Stimulated activated memory B cell treated with anti-CD40 and anti-IgM and Interleukin-4, amounts not matched to agents 10 μg/mL and 1 μg/mL and 100 μg/mL, for 72 hours (primary cell): ENCODE measurements around the gene HSH2D.
"Not testable (repeated sequence)": the region's sequence is repeated elsewhere in the genome, so short reads cannot be mapped to it uniquely, and the experiment has no call there.

Experiments used
- ATAC-seq: fragments of 150-1000 bp; cut with Tn5 transposase; 2 replicates; pipeline ENCODE4 v1.10.0; 2021
- H3K27ac Mint-ChIP-seq: one replicate; pipeline ENCODE4 v1.8.0; 2022; ENCODE audit warnings: mild to moderate bottlenecking, mixed read lengths
- H3K27me3 Mint-ChIP-seq: one replicate; pipeline ENCODE4 v1.8.0; 2022; ENCODE audit warnings: mixed read lengths
- H3K36me3 Mint-ChIP-seq: one replicate; pipeline ENCODE4 v1.8.0; 2022; ENCODE audit warnings: mixed read lengths
- H3K4me1 Mint-ChIP-seq: one replicate; pipeline ENCODE4 v1.8.0; 2022; ENCODE audit warnings: mixed read lengths
- H3K4me3 Mint-ChIP-seq: one replicate; pipeline ENCODE4 v1.8.0; 2022; ENCODE audit warnings: mild to moderate bottlenecking, moderate library complexity, mixed read lengths
- H3K9me3 Mint-ChIP-seq: one replicate; pipeline ENCODE4 v1.8.0; 2022; ENCODE audit warnings: mixed read lengths

Gene HSH2D

DNA sequence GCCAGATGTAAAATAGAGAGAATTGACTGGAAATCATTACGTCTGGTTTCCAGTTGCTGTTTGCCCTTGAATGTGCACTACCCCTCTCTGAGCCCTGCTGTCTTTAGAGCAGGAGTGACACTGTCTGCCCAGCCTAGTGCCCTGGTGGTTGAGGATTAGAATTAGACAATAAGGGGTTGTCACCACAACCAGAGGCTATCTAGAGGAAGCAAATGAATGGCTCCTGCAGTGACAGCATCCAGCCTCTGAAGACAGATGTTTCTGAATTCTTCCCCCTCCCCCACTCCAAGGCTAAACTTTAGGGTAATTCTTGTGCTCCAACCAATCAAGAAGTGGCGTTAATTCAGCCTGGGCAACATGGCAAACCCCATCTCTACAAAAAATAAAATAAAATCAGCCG lies 29.8 kb upstream of the HSH2D start:
- no peaks in the 10 kb centered on the region for H3K9me3 Mint-ChIP-seq
- peaks cover 41% of the 10 kb centered on the region for H3K36me3 Mint-ChIP-seq
- peaks cover 64% of the 10 kb centered on the region for H3K4me1 Mint-ChIP-seq
- H3K27me3 Mint-ChIP-seq, result no peaks in the 10 kb centered on the region
- peak overlapping the region; percentile 100 for H3K27ac Mint-ChIP-seq
- no peak for ATAC-seq
- H3K4me3 Mint-ChIP-seq, result peak overlapping the region; percentile 70

DNA sequence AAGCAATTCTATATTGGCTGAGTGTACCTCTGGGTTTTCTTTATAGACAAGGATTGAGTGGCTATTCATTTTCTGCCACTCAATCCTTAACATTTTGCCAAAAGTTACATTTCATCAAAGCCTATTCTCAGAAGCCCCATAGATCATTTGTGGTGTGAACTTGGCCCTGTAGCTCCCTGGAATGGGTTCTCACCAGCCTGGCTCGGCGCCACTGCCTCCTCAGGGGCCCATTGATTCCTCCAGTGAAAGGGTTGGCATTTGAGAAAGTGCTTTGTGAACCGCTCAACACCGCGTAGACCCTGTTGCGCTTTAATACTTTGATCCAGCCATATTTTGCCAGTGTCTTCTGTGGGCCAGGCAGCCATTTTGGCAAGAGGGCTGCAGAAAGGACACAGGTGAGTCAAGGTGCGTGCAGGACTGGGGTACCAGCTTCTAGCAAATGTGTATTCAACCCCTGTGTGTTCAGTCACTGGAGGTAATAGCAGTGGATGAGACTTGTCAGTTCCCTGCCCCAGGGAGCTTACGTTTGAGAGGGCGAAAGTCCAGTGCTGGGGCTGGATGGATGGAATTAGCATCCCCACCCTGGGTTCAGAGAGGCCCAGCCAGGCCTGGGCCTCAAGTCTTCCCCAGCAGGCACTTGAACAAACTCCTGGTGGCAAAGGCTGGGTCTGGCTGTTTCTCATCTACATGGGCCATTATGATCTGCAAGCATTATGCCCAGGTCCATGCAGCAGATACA lies 28.0 kb upstream of the HSH2D start:
- ATAC-seq, result no peak
- Mint-ChIP-seq H3K27ac (peak overlapping the region; percentile 100), H3K36me3 (peaks cover 58% of the 10 kb centered on the region), H3K4me3 (peak overlapping the region; percentile 61), H3K27me3 (no peaks in the 10 kb centered on the region), H3K4me1 (peaks cover 78% of the 10 kb centered on the region), H3K9me3 (no peaks in the 10 kb centered on the region)

DNA sequence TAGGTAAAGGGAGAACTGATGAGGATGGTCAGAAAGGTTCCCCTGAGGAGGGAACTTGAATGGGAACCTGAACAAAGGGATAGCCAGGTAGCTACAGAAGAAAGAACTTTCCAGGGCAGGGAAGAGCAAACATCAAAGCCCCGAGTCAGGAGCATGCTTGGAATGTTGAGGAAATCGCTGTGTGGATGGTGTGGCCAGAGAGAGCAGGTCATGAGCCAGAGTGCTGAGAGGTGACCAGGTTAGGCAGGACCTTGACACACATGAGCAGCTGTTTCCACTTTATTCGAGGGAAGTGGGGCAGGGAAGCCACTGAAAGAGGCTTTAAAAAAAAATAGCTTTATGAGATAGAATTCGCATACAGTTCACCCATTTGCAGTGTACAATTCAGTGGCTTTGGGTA lies 27.4 kb upstream of the HSH2D start:
- no peaks in the 10 kb centered on the region for H3K9me3 Mint-ChIP-seq
- peaks cover 78% of the 10 kb centered on the region for H3K4me1 Mint-ChIP-seq
- ATAC-seq, result no peak
- peak overlapping the region; percentile 61 for H3K4me3 Mint-ChIP-seq
- peaks cover 60% of the 10 kb centered on the region for H3K36me3 Mint-ChIP-seq
- peak overlapping the region; percentile 100 for H3K27ac Mint-ChIP-seq
- H3K27me3 Mint-ChIP-seq, result no peaks in the 10 kb centered on the region

DNA sequence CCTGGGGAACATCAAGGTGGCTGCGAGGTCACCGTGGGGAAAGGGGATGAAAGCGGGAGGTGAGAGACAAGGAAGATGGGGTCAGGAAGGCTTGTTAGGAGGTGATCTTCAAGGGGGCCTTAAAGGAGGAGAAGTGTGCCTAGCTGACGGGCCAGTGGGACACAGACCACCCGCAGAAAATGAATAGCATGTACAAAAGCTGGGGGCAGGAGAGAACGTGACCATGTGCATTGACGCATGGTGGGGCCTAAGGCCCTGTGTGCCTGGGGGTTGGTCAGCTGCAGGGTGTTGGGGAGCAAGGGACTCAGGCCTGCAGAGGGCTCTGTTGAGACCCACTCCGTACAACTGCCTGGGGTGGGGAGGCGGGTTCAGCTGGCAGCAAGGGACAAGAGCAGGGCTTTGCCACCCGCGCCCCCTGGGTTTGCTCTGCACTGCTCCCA lies 25.9 kb upstream of the HSH2D start:
- Mint-ChIP-seq H3K9me3 (no peaks in the 10 kb centered on the region), H3K4me3 (peak overlapping the region; percentile 72), H3K27me3 (no peaks in the 10 kb centered on the region), H3K36me3 (peaks cover 71% of the 10 kb centered on the region), H3K4me1 (peaks cover 72% of the 10 kb centered on the region), H3K27ac (peak overlapping the region; percentile 100)
- peak; percentile 49 for ATAC-seq

DNA sequence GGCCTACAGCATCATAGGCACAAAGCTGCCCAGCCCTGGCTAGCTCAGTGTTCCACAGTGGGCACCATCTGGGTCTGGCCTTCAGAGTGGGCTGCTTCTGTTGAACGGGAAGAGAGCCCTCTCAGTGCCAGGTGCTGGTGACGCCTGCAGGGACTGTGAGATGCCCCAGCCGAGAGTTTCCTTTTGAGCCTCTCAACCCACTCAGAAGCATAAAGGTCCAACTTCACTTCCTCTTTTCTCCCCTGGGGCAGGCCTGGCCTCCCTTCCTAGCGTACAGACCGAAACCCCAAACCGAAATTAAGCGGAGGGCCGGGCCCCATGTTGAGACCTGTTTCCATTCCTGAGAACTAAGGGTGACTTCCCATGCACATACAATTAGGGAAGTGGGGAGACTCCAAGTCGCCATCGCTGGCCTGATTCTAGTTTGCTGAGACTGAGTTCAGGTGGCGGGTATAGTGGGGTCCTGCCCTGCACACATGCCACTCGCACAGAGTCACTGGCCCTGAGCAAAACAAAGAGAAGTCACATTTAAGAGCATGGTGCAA lies 24.9 kb upstream of the HSH2D start:
- Mint-ChIP-seq H3K27ac (peak overlapping the region; percentile 100), H3K4me1 (peaks cover 66% of the 10 kb centered on the region), H3K36me3 (peaks cover 65% of the 10 kb centered on the region), H3K4me3 (peak overlapping the region; percentile 72), H3K27me3 (no peaks in the 10 kb centered on the region), H3K9me3 (no peaks in the 10 kb centered on the region)
- ATAC-seq, result peak; percentile 95

DNA sequence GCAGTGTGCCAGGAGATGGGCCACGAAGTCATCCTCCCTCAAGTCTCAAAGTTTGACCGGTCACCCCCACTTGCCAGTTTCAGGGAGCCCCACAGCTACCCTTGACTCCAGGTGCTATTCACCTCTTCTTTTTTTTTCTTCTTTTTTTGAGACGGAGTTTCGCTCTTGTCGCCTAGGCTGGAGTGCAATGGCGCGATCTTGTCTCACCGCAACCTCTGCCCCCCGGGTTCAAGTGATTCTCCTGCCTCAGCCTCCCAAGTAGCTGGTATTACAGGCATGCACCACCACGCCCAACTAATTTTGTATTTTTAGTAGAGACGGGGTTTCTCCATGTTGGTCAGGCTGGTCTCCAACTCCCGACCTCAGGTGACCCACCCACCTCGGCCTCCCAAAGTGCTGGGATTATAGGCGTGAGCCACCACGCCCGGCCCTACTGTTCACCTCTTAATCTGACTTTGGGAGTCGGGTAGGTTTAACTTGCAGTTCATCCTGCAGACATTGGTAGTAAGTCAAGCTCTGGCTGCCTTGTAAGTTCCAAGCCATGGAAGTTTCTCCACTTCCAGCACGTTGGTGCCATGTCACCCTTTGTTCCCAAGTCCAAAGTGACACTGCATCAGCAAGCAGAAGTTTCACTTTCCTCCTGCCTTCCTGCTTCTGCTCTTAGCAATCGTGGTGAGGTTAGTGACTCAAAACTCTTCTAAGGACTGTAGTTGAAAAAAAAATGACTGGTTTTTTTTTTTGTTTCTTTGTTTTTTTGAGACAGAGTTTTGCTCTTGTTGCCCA lies 24.2 kb upstream of the HSH2D start:
- ATAC-seq, result peak; percentile 61
- Mint-ChIP-seq H3K27ac (peak overlapping the region; percentile 100), H3K4me1 (peaks cover 62% of the 10 kb centered on the region), H3K36me3 (peaks cover 65% of the 10 kb centered on the region), H3K4me3 (peak overlapping the region; percentile 72)
- not testable (repeated sequence) for H3K27me3 Mint-ChIP-seq, H3K9me3 Mint-ChIP-seq

DNA sequence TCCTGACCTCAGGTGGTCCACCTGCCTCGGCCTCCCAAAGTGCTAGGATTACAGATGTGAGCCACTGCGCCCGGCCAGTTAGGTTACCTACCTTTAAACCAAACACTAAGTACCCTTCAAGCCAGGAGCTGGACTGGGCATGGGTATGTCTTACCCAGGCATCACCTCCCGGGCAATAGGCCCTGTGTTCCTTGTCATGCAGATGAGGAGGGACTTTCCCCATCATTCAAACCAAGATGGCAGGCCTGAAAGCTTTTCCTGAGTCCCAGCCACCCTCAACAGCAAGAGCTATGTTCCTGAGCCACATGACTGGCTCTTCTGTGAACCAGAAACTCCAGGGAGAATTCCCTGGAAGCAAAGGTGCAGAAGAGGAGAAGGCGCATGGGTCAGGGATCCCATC lies 22.3 kb upstream of the HSH2D start:
- Mint-ChIP-seq H3K36me3 (peaks cover 77% of the 10 kb centered on the region), H3K27me3 (no peaks in the 10 kb centered on the region), H3K4me1 (peaks cover 46% of the 10 kb centered on the region), H3K27ac (peak overlapping the region; percentile 100), H3K4me3 (no peak overlapping the region), H3K9me3 (no peaks in the 10 kb centered on the region)
- no peak for ATAC-seq

DNA sequence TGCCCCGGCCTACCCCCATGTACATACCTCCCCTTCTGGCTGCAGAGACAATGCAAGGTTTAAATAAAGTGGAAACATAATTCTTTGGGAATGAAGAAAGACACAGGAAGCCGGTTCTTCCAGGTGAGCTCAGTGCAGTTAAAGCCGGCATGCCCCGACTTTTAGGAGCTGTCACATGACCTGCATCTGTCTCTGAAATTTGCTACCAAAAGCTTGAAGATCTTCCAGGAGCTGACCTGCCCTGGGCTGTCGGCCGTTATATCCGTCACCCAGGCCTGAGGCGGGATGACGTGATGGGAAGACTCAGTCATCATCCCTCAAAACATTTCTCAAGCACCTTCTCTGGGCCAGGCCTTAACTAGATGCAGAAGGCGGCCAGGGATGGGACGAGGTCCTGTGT lies 21.5 kb upstream of the HSH2D start:
- Mint-ChIP-seq H3K9me3 (no peaks in the 10 kb centered on the region), H3K27me3 (no peaks in the 10 kb centered on the region), H3K36me3 (peaks cover 81% of the 10 kb centered on the region), H3K4me3 (no peak overlapping the region), H3K4me1 (peaks cover 38% of the 10 kb centered on the region), H3K27ac (peak overlapping the region; percentile 100)
- ATAC-seq, result no peak

DNA sequence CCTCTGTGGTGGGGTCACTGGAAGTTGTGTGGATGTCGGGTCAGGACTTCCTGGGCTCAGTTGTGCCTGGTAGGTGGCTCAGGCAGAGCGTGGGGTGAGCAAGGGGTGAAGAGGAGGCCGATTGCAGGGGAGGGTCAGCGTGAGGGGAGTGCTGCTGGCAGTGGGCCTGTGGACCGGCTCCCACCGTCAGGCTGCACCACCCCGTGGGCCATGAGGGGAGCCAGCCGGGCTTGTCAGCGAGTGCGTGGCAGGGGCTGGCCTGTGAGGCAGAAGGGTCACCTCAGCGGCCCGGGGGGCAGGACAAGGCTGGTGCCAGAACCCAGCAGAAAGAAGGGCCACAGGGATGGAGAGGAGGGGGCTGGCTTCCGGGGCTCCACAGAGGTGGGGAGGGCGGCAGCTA lies 18.5 kb upstream of the HSH2D start:
- Mint-ChIP-seq H3K4me3 (no peak overlapping the region), H3K4me1 (peaks cover 8% of the 10 kb centered on the region), H3K27me3 (no peaks in the 10 kb centered on the region), H3K36me3 (peaks cover 74% of the 10 kb centered on the region), H3K9me3 (no peaks in the 10 kb centered on the region), H3K27ac (peak overlapping the region; percentile 42)
- ATAC-seq, result no peak

DNA sequence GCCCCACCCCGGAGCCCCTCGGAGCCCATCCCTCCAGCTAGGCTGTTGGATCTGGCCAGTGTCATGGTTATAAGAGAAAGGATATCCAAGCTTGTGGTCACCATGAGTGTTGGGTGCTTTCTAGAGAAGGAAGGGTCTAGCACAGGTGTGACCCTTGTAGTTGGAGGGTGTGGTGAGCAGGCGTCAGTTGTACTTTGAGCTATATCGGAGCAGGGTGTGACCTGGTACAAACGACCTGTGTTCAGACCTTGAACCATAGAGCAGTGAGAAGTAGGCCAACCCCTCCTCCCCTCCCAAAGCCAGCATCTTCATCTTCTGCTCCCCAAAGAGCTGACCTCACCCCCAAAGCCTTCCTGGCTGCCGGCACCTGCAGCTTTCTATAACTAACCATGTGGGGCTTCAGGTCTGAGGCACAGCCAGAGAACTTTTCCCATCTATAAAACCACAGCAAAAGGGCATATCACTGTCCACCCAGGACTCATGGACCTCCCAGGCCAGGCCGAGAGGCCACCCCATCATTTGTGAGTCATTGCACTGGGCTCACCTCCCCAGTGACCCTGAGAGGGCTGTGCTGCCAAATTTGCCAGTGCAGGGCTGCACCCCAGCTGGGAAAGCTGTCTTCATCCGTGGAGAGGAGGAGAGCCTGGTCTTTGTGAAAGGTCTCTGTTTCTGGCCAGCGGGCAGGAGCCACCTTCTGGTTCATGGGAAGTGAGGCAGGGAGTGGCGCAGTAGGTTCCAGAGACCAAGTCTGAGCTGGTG lies 17.6 kb upstream of the HSH2D start:
- no peak overlapping the region for H3K4me3 Mint-ChIP-seq
- H3K9me3 Mint-ChIP-seq, result no peaks in the 10 kb centered on the region
- no peak for ATAC-seq
- H3K4me1 Mint-ChIP-seq, result peaks cover 7% of the 10 kb centered on the region
- no peaks in the 10 kb centered on the region for H3K27me3 Mint-ChIP-seq
- H3K27ac Mint-ChIP-seq, result peak overlapping the region; percentile 42
- H3K36me3 Mint-ChIP-seq, result peaks cover 77% of the 10 kb centered on the region

DNA sequence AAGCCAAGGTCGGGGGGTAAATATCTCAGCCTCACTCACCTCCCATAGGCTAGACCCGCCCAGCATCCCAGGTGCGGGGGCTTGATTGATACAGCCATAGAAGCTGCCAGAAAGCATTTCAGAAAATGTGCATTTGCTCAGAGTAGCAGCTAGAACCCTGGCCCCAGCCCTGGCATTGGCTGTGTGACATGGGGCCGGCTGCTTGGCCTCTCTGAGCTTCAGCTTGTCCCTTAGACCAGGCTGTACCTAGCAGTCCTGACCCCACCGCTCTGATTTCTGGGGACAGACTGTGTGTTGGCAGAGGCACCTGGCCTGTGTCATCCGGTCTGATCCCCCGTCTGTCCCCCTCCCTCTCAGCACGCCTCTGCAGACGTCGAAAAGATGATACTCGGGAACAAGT lies 16.4 kb upstream of the HSH2D start:
- no peak overlapping the region for H3K27ac Mint-ChIP-seq
- H3K36me3 Mint-ChIP-seq, result peaks cover 78% of the 10 kb centered on the region
- peaks cover 10% of the 10 kb centered on the region for H3K9me3 Mint-ChIP-seq
- H3K4me1 Mint-ChIP-seq, result peaks cover 19% of the 10 kb centered on the region
- no peak overlapping the region for H3K4me3 Mint-ChIP-seq
- ATAC-seq, result no peak
- no peaks in the 10 kb centered on the region for H3K27me3 Mint-ChIP-seq

DNA sequence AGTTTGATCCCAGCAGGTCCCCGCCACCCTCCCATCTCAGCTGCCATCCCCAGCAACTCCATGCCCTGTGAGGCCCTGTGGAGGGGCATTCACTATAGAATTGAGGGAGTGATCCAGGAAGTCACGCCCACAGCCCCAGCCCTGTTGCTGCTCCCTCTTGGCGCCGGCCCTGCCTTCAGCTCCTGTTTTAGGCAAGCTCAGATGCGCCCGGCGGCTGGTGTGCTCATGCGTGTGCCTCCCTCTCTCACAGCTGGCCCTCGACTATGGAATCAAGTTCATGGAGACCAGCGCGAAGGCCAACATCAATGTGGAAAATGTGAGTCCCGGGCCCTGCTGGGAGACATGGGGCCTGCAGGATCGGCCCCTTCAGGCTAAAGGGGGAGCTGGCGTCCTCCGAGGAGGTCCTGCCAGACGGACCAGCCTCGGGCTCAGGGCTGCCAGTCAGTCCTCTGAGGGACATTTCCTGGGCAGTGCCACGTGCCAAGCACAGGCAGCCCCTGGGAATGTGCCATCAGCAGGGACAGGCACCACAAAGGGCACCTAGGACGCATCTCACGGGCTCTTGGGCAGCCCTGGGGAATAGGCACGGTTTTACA lies 15.6 kb upstream of the HSH2D start:
- Mint-ChIP-seq H3K4me3 (no peak overlapping the region), H3K36me3 (peaks cover 84% of the 10 kb centered on the region), H3K27me3 (no peaks in the 10 kb centered on the region), H3K27ac (no peak overlapping the region), H3K9me3 (peaks cover 10% of the 10 kb centered on the region), H3K4me1 (peaks cover 20% of the 10 kb centered on the region)
- no peak for ATAC-seq

DNA sequence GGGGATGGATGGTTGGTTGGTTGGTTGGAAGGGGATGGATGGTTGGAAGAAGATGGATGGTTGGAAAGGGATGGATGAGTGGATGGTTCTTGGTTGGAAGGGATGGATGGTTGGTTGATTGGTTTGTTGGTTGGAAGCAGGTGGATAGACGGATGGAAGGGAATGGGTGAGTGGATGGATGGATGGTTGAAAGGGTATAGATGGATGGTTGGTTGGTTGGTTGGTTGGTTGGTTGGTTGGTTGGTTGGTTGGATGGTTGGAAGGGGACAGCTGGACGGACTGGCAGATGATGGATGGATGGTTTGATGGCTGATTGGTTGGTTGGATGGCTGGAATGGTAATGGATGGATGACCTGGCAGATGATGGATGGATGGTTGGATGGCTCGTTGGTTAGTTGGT lies 11.8 kb upstream of the HSH2D start:
- no peak for ATAC-seq
- H3K9me3 Mint-ChIP-seq, result peaks cover 11% of the 10 kb centered on the region
- H3K4me3 Mint-ChIP-seq, result no peak overlapping the region
- H3K4me1 Mint-ChIP-seq, result peaks cover 38% of the 10 kb centered on the region
- H3K27ac Mint-ChIP-seq, result peak overlapping the region; percentile 37
- peaks cover 70% of the 10 kb centered on the region for H3K36me3 Mint-ChIP-seq
- no peaks in the 10 kb centered on the region for H3K27me3 Mint-ChIP-seq

DNA sequence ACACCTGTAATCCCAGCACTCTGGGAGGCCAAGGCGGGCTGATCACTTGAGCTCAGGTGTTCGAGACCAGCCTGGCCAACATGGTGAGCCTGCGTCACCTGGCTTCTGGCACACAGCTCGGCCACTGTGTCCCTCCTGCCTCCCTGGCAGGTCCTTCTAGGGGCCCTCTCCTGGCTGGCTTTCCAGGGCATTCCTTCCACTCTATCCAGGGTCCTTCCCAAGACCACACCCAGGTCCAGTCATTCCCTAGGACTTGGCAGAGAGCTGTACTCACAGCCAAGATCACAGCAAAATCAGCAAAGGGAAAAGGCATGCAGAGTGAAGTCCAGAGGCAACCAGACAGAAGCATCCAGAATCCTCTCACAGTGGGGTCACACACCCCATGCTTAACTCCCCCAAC lies 9.7 kb upstream of the HSH2D start:
- peaks cover 14% of the 10 kb centered on the region for H3K9me3 Mint-ChIP-seq
- no peaks in the 10 kb centered on the region for H3K27me3 Mint-ChIP-seq
- H3K4me3 Mint-ChIP-seq, result no peak overlapping the region
- H3K4me1 Mint-ChIP-seq, result peaks cover 47% of the 10 kb centered on the region
- peak overlapping the region; percentile 18 for H3K27ac Mint-ChIP-seq
- ATAC-seq, result no peak
- H3K36me3 Mint-ChIP-seq, result peaks cover 58% of the 10 kb centered on the region

DNA sequence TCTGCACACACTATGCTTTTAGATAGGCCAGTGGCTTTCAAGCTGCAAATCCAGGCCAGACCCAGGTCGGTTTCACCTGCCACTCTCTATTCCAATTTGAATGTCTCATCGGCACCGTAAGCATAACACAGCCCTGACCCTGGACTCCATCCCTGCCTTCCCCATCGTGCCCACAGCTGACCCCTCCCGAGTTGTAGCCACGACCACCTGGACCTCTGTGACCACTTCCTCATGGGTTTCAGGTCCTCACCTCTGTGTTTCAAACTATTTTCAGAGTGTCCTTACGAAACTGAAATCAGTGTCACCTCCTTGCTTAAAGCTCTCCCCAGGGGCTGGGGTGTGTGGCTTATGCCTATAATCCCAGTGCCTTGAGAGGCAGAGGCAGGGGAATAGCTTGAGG lies 9.0 kb upstream of the HSH2D start:
- Mint-ChIP-seq H3K4me1 (peaks cover 54% of the 10 kb centered on the region), H3K36me3 (peaks cover 51% of the 10 kb centered on the region), H3K4me3 (no peak overlapping the region), H3K27me3 (no peaks in the 10 kb centered on the region), H3K9me3 (peaks cover 14% of the 10 kb centered on the region), H3K27ac (peak overlapping the region; percentile 18)
- peak; percentile 60 for ATAC-seq
